Keratinocyte (primary cell): Measurements from ENCODE around the gene AAR2.

Experiments used
- EZH2 ChIP-seq: IDR thresholded peaks from one replicate; pipeline ENCODE4 v1.6.1; 2012; ENCODE audit warnings: inconsistent platforms, mild to moderate bottlenecking, low read length, moderate library complexity
- TF ChIP-seq, protein P1 (sequence below), 3 experiments: IDR thresholded peaks in 1 of 3; conservative IDR thresholded peaks in 1 of 3; optimal IDR thresholded peaks in 1 of 3; 2 replicates in 2 of 3; 3 replicates in 1 of 3; pipeline versions ENCODE3 to v1.5.1; 2011; ENCODE audit warnings: low read length in 3 of 3, mild to moderate bottlenecking in 3 of 3, moderate library complexity in 2 of 3, control low read depth in 1 of 3, inconsistent platforms in 1 of 3; ENCODE audit not compliant: insufficient read depth in 2 of 3; ENCODE audit errors: extremely low read depth in 1 of 3

DNA sequence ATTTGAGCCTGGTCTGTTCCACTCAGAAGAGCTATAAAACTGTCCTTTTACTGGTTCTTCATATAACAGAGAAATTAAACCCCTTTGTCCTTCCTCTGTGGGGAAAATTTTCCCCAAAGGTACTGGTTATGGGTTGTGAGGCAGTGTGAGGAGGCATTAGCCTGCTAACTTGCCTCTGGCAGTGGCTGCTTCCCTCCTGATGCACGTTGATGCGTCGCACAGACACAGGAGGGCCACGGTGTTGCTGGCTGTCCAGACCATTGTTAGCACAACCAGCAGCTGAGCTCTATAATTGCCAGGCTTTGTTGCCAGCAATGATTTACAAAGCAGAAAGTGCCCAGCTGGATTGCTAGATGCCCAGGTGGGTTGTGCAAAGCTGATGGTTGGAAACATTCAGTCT, 10.1 kb downstream of the AAR2 start:
- no peak for TF ChIP-seq EZH2
- TF ChIP-seq, protein P1, sequence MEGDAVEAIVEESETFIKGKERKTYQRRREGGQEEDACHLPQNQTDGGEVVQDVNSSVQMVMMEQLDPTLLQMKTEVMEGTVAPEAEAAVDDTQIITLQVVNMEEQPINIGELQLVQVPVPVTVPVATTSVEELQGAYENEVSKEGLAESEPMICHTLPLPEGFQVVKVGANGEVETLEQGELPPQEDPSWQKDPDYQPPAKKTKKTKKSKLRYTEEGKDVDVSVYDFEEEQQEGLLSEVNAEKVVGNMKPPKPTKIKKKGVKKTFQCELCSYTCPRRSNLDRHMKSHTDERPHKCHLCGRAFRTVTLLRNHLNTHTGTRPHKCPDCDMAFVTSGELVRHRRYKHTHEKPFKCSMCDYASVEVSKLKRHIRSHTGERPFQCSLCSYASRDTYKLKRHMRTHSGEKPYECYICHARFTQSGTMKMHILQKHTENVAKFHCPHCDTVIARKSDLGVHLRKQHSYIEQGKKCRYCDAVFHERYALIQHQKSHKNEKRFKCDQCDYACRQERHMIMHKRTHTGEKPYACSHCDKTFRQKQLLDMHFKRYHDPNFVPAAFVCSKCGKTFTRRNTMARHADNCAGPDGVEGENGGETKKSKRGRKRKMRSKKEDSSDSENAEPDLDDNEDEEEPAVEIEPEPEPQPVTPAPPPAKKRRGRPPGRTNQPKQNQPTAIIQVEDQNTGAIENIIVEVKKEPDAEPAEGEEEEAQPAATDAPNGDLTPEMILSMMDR (optimal IDR thresholded peaks at IDR 0.05 in 1 of 3, IDR thresholded peaks at IDR 0.05 in 1 of 3, conservative IDR thresholded peaks at IDR 0.05 in 1 of 3; ENCODE audit: extremely low read depth in 1 of 3, insufficient read depth in 2 of 3, low read length in 3 of 3): no peak
